Parathyroid adenoma (tissue), 2 donors: ENCODE results near the gene VRK3.
A peak's percentile ranks its signal among the peaks of the same experiment; 100 is the strongest.
"Not testable (repeated sequence)": the region's sequence is repeated elsewhere in the genome, so short reads cannot be mapped to it uniquely, and the experiment has no call there.

ENCODE experiments used
- H2AFZ ChIP-seq: fragments of 300-600 bp; sonication (generic); one replicate; pipeline ENCODE4 v1.7.0; 2017; ENCODE audit warnings: antibody characterized with exemption, mild to moderate bottlenecking
- H3K27ac ChIP-seq: fragments of 300-600 bp; sonication (generic); one replicate; pipeline ENCODE4 v1.7.0; 2017
- H3K27me3 ChIP-seq: fragments of 300-600 bp; sonication (generic); one replicate; pipeline ENCODE4 v1.7.0; 2017; ENCODE audit warnings: low read length; ENCODE audit not compliant: control insufficient read depth, insufficient read depth
- H3K36me3 ChIP-seq: fragments of 300-600 bp; sonication (generic); one replicate; pipeline ENCODE4 v1.7.0; 2017; ENCODE audit warnings: low read length; ENCODE audit not compliant: control insufficient read depth, insufficient read depth
- H3K4me1 ChIP-seq: fragments of 300-600 bp; sonication (generic); one replicate; pipeline ENCODE4 v1.7.0; 2017; ENCODE audit warnings: control low read depth
- H3K4me2 ChIP-seq: fragments of 300-600 bp; sonication (generic); one replicate; pipeline ENCODE4 v1.7.0; 2017; ENCODE audit warnings: low read length
- H3K4me3 ChIP-seq: fragments of 300-600 bp; sonication (generic); one replicate; pipeline ENCODE4 v1.7.0; 2017; ENCODE audit warnings: low read depth, low read length
- H3K79me2 ChIP-seq: fragments of 300-600 bp; sonication (generic); one replicate; pipeline ENCODE4 v1.7.0; 2017; ENCODE audit warnings: control low read depth
- H3K9ac ChIP-seq: fragments of 300-600 bp; sonication (generic); one replicate; pipeline ENCODE4 v1.7.0; 2017; ENCODE audit warnings: mild to moderate bottlenecking
- H3K9me3 ChIP-seq: fragments of 300-600 bp; sonication (generic); one replicate; pipeline ENCODE4 v1.7.0; 2017; ENCODE audit warnings: low read length; ENCODE audit not compliant: control insufficient read depth
- TF ChIP-seq, protein P1 (sequence below): fragments of 300-600 bp; sonication (generic); IDR thresholded peaks from one replicate; pipeline ENCODE4 v1.7.0; 2017; ENCODE audit warnings: antibody characterized with exemption, mild to moderate bottlenecking
- donor health status: primary hyperparathyroidism.

Gene VRK3

DNA sequence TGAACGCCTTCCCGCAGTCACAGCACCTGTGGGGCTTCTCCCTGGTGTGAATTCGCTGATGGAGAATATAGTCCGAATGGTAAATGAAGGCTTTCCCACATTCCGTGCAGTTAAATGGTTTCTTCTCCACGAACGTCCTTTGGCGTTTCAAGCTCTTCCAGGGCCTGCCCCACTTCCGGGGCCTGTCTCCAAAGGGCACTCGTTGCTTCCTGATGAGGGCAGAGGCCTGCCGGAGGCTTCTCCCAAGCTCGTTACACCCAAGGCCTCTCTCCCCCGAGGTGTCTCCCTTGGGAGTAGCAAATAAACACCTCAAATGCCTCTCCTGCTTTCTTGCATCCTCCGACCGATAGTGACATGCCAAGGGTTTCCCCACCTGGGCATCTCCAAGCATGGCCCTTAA is 34.9 kb upstream of the VRK3 start:
- H3K4me1 ChIP-seq = no peaks in the 10 kb centered on the region
- no peak overlapping the region for H3K9ac ChIP-seq
- no peak overlapping the region for H3K4me3 ChIP-seq
- H3K27ac ChIP-seq = no peak overlapping the region
- H3K27me3 ChIP-seq = no peaks in the 10 kb centered on the region
- H3K4me2 ChIP-seq = no peak overlapping the region
- no peak overlapping the region for H2AFZ ChIP-seq
- H3K79me2 ChIP-seq = no peaks in the 10 kb centered on the region
- TF ChIP-seq, protein P1, sequence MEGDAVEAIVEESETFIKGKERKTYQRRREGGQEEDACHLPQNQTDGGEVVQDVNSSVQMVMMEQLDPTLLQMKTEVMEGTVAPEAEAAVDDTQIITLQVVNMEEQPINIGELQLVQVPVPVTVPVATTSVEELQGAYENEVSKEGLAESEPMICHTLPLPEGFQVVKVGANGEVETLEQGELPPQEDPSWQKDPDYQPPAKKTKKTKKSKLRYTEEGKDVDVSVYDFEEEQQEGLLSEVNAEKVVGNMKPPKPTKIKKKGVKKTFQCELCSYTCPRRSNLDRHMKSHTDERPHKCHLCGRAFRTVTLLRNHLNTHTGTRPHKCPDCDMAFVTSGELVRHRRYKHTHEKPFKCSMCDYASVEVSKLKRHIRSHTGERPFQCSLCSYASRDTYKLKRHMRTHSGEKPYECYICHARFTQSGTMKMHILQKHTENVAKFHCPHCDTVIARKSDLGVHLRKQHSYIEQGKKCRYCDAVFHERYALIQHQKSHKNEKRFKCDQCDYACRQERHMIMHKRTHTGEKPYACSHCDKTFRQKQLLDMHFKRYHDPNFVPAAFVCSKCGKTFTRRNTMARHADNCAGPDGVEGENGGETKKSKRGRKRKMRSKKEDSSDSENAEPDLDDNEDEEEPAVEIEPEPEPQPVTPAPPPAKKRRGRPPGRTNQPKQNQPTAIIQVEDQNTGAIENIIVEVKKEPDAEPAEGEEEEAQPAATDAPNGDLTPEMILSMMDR = no peak
- H3K36me3 ChIP-seq = no peaks in the 10 kb centered on the region
- peaks cover 4% of the 10 kb centered on the region for H3K9me3 ChIP-seq

DNA sequence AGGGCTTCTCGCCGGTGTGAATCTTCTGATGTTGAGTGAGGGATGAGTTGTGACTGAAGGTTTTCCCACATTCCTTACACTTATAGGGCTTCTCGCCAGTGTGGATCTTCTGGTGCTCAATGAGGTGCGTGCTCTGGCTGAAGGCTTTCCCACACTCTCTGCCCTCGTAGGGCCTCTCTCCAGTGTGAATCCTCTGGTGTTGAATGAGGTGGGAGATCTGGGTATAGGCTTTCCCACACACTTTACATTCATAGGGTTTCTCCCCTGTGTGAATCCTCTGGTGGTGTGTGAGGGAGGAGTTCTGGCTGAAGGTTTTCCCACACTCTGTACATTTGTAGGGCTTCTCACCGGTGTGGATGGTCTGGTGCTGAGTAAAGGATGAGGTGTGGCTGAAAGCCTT is 33.9 kb upstream of the VRK3 start:
- H3K9ac ChIP-seq = no peak overlapping the region
- no peak overlapping the region for H2AFZ ChIP-seq
- H3K27me3 ChIP-seq = no peaks in the 10 kb centered on the region
- peaks cover 4% of the 10 kb centered on the region for H3K9me3 ChIP-seq
- H3K79me2 ChIP-seq = no peaks in the 10 kb centered on the region
- H3K4me2 ChIP-seq = no peak overlapping the region
- H3K4me3 ChIP-seq = no peak overlapping the region
- H3K4me1 ChIP-seq = no peaks in the 10 kb centered on the region
- no peaks in the 10 kb centered on the region for H3K36me3 ChIP-seq
- no peak overlapping the region for H3K27ac ChIP-seq
- TF ChIP-seq, protein P1 = no peak

DNA sequence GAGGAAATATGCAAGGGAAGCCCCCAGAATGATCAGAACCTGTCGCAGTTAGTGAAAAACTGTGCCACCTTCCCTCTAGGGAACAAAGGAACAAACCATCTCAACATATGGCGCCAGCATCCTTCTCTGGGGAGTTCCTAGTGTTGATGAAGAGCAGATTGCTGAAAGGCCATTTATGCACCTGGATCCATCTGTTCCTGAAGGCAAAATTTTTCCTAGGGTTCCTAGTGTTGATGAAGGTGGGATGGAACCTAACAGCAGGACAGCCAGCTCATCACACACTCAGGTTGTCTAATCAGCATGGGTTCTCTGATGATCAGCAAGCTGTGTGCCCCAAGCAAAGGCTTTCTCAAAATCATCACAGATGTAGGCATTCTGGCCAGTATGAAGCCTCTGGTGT is 33.3 kb upstream of the VRK3 start:
- Histone ChIP-seq H3K4me1 (no peaks in the 10 kb centered on the region), H3K36me3 (no peaks in the 10 kb centered on the region), H3K79me2 (no peaks in the 10 kb centered on the region), H3K4me3 (no peak overlapping the region), H3K27me3 (no peaks in the 10 kb centered on the region), H2AFZ (no peak overlapping the region), H3K9me3 (peaks cover 4% of the 10 kb centered on the region), H3K27ac (no peak overlapping the region), H3K9ac (no peak overlapping the region), H3K4me2 (no peak overlapping the region)
- TF ChIP-seq, protein P1 = no peak

DNA sequence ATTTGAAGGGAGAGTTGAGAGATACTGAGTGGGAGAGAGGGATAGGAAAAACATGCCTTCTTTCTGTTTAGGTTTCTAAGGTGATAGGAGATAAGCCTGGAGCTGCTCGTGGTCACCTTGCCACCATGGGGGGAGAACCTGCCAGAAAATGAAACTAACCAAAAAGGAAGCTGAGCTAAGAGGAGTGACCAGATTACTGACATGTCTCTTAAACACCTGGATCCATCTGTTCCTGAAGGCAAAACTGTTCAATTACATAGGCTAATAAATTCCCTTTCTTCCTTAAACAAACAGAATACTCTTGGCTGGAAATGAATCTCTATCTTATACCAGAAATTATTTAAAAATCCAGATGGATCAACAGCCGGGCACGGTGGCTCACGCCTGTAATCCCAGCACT is 27.9 kb upstream of the VRK3 start:
- Histone ChIP-seq H3K9me3 (no peaks in the 10 kb centered on the region), H3K4me2 (no peak overlapping the region), H2AFZ (no peak overlapping the region), H3K27ac (no peak overlapping the region), H3K4me3 (no peak overlapping the region), H3K27me3 (no peaks in the 10 kb centered on the region), H3K9ac (no peak overlapping the region), H3K36me3 (no peaks in the 10 kb centered on the region), H3K79me2 (no peaks in the 10 kb centered on the region), H3K4me1 (peaks cover 3% of the 10 kb centered on the region)
- TF ChIP-seq, protein P1 = no peak

DNA sequence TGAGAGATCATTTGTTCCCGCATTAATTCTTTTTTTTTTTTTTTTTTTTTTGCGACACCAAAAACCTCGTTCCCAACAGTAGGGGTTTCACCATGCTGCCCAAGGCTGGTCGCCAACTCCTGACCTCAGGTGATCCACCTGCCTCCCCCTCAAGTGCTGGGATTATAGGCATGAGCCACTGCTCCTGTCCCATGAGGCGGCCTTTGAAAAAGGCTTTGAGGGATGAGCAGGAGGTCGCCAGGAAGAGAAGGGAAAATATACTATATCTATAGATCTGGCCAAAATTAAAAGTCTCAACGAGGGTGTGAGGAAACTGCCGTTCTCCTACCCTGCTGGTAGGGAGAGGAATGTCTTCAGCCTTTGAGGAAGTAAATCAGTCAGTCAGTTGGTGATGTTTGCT is 26.8 kb upstream of the VRK3 start:
- H3K27me3 ChIP-seq = no peaks in the 10 kb centered on the region
- no peaks in the 10 kb centered on the region for H3K79me2 ChIP-seq
- no peak overlapping the region for H3K4me3 ChIP-seq
- H3K36me3 ChIP-seq = no peaks in the 10 kb centered on the region
- peaks cover 3% of the 10 kb centered on the region for H3K4me1 ChIP-seq
- H2AFZ ChIP-seq = no peak overlapping the region
- no peak overlapping the region for H3K4me2 ChIP-seq
- no peaks in the 10 kb centered on the region for H3K9me3 ChIP-seq
- TF ChIP-seq, protein P1 = no peak
- H3K9ac ChIP-seq = no peak overlapping the region
- no peak overlapping the region for H3K27ac ChIP-seq

DNA sequence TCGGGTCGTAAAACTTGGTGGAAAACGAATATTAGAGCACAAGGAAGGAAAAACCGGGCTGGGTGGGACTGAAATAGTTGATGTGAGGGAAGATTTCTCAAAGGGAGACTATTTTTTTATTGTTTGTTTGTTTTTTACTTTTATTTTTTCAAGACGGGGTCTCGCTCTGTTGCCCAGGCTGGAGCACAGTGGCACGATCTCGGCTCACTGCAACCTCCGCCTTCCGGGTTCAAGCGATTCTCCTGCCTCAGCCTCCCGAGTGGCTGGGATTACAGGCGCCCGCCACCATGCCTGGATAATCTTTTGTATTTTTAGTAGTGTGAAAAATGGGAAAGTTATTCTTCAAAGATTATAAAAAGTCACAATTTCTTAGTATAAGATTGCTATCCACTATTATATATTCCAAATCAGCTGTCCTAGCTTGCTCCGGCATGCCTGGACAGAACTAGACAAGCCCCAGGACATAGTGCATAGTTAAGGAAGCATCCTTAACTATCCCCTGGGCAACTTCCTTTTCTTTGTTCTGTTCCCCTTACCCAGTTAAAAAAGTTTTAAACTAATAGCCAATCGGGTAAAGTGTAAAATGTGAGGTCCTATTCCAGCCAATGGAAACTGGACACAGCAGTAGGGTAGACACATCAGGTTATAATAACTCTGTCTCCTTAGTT is 26.2 kb upstream of the VRK3 start:
- Histone ChIP-seq H2AFZ (peak overlapping the region; percentile 92), H3K27ac (peak overlapping the region; percentile 81), H3K4me3 (peak overlapping the region; percentile 63), H3K4me2 (peak overlapping the region; percentile 91)
- not testable (repeated sequence) for H3K27me3 ChIP-seq, H3K9me3 ChIP-seq, H3K36me3 ChIP-seq, H3K4me1 ChIP-seq, H3K79me2 ChIP-seq, H3K9ac ChIP-seq
